GM12891 (cell line): Measurements from ENCODE around the gene AGAP2. TPM values are rescaled to one million over a fixed set of nuclear protein-coding genes. Genes with fewer than 3 reads are reported as not detected.

Experiments used
- DNase-seq: peaks from one replicate; pipeline ENCODE4 v3.0.0; 2011; ENCODE audit warnings: low spot score; ENCODE audit not compliant: insufficient read length
- FAIRE-seq: peaks from 2 replicates; lab custom pipeline; 2011; peaks lifted over from hg19 to GRCh38; lab: Jason Lieb, UNC
- PAX5 ChIP-seq: IDR thresholded peaks from 2 replicates; pipeline ENCODE4 v1.6.1; 2011; ENCODE audit warnings: low read length, moderate library complexity, mild to moderate bottlenecking; ENCODE audit not compliant: insufficient read depth, severe bottlenecking
- POLR2A ChIP-seq: IDR thresholded peaks from 2 replicates; pipeline ENCODE4 v1.6.1; 2011; ENCODE audit warnings: low read depth, low read length, control low read depth
- POLR2AphosphoS5 ChIP-seq: IDR thresholded peaks from 2 replicates; pipeline ENCODE4 v1.6.1; 2011; ENCODE audit warnings: low read depth, low read length, control low read depth
- POU2F2 ChIP-seq: IDR thresholded peaks from 2 replicates; pipeline ENCODE4 v1.6.1; 2011; ENCODE audit warnings: low read depth, mild to moderate bottlenecking, control low read depth, low read length, moderate library complexity
- SPI1 ChIP-seq: IDR thresholded peaks from 2 replicates; pipeline ENCODE4 v1.6.1; 2011; ENCODE audit warnings: low read depth, low read length, control low read depth
- TAF1 ChIP-seq: IDR thresholded peaks from 2 replicates; pipeline ENCODE4 v1.6.1; 2011; ENCODE audit warnings: low read depth, low read length, control low read depth
- polyA plus RNA-seq: library from polyadenylated mRNA; unstranded; fragments of >200 nt; gene quantifications from one replicate; pipeline ENCODE4 v1.2.1, GENCODE V29; 2012; ENCODE audit warnings: low read depth, missing spikeins, inconsistent platforms; ENCODE audit not compliant: missing spikeins

The AGAP2 gene
- polyA plus RNA-seq, result 6.3 TPM

DNA sequence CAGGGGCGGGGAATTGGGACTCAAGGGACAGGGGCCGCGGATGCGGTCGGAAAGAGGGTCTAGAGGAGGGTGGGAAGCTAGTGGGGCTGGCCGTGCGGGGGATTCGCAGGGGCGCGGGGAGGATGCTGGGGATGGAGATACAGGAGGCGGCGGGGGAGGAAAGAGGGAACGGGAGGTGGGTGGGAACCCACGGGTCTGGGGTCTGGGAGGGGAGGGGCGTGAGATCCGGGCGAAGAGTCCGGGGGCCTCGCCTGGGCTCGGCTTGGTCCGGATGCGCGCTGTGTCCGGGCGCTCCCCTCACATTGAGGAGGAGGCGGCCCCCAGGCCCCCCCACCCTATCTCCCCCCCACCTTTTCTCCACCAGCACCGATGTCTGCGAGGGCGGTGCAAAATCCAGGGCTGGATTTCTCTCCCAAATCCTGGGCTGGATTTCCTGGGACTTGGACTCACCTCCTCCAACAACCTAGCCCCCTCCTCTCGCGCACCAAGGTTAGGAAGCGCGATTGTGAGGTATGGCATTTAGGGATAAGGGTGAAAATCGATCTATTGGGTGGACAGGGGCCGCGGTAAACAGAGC, at the start of gene AGAP2:
TSS of gene AGAP2 (minus strand) at position 82 of the 577 bp plus-strand sequence. CDS start 496 bp downstream, outside the sequence.
- DNase-seq (no peak), FAIRE-seq (no peak)

DNA sequence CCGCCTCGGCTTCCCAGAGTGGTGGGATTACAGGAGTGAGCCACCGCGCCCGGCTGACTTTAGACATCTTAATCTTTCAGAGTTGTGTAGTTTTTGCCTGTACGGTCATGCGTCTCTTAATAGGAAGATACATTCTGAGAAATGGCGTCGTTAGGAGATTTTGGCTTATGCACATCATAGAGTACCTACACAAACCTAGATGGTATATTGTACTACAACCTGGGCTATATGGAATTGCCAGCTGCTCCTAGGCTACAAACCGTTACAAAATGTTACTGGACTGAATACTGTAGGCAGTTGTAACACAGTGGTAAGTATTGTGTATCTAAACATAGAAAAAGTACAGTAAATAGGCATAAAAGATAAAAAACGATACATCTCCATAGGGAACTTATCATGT, 45.3 kb upstream of the AGAP2 start:
- DNase-seq (no peak), FAIRE-seq (no peak)
- TF ChIP-seq POLR2AphosphoS5 (no peak), POU2F2 (no peak), POLR2A (no peak), TAF1 (no peak), PAX5 (no peak), SPI1 (no peak)

More for the DNA sequence above, at the start of gene AGAP2:
- TF ChIP-seq POLR2AphosphoS5 (no peak), POLR2A (no peak), TAF1 (no peak), PAX5 (no peak), SPI1 (no peak), POU2F2 (no peak)

DNA sequence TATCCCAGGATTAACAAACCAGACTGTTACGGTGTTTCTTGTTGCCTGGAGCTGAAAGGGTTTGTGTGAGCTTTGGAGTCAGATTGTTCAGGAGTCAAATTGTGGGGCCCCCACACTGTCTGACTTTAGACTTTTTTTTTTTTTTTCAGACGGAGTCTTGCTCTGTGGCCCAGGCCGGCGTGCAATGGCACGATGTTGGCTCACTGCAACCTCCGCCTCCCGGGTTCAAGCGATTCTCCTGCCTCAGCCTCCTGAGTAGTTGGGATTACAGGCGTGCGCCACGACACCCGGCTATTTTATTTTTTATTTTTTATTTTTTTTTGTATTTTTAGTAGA, 44.9 kb upstream of the AGAP2 start:
- FAIRE-seq, result no peak
- no peak for TF ChIP-seq PAX5
- TF ChIP-seq POU2F2, result no peak
- no peak for TF ChIP-seq TAF1
- no peak for TF ChIP-seq SPI1
- no peak for TF ChIP-seq POLR2AphosphoS5
- TF ChIP-seq POLR2A, result no peak
- no peak for DNase-seq

DNA sequence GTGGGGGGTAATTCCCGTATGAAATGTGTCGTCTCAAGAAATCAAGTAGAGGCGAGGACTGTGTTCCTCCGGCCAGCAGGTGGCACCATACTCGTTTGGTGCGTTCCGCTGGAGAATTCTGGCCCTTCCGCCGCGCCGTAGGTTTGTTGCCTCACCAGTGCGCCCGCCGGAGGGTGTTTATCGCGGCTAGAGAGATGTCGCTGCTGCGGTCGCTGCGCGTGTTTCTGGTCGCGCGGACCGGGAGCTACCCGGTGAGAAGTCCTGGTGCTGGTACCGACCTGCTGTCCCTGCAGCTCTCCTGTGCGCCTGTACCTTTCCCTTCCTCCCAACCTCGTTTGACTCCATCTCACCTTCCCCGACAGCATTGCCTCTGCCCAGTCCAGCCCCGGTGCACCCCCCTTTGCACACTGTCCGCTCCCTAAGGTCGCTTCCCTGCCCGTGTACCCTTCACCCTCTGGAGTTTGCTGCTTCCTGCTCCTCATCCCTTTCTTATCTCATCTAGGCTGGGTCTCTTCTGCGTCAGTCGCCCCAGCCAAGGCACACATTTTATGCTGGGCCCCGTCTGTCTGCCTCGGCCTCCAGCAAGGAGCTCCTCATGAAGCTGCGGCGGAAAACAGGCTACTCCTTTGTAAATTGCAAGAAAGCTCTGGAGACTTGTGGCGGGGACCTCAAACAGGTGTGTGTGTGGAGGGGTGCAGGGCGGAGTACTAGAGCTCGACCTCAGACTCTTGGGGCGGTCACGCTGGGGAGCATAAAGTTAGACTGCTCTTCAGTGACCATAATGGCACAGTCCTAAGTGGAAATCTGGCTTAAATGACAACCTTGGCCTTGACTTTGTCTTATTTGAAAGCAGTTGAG, 44.3 kb upstream of the AGAP2 start, which contains the start of gene TSFM:
TSS of gene TSFM (plus strand) at position 180 of the 858 bp plus-strand sequence. CDS start at position 195, 15 bp downstream.
- peak; percentile 95 for FAIRE-seq
- TF ChIP-seq TAF1 (peak; percentile 72), POLR2A (peak; percentile 90), POLR2AphosphoS5 (peak; percentile 93), POU2F2 (peak; percentile 85), PAX5 (peak; percentile 63), SPI1 (0 out of 2 replicates have a peak, but pooled peaks have one; percentile 6)
- peak; percentile 74 for DNase-seq

DNA sequence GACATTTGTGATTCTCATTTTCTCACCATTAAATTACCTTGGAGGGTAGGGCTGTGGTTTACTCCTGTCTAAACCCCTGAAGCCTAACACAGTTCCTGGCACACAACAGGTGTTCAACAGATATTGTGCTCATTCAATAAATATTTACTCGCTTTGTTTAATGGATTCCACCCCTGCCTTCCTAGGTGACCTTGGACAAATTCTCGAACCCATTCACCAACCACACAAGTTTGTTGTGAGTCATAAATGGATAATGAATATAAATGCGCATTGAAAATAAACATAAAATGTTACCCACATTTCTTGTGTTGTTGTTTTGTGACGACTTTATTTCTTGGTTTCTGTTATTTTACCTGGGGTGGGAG, 43.7 kb upstream of the AGAP2 start:
- no peak for TF ChIP-seq PAX5
- TF ChIP-seq POLR2A, result no peak
- TF ChIP-seq TAF1, result no peak
- no peak for TF ChIP-seq POU2F2
- TF ChIP-seq POLR2AphosphoS5, result no peak
- TF ChIP-seq SPI1, result no peak
- DNase-seq (no peak), FAIRE-seq (no peak)

DNA sequence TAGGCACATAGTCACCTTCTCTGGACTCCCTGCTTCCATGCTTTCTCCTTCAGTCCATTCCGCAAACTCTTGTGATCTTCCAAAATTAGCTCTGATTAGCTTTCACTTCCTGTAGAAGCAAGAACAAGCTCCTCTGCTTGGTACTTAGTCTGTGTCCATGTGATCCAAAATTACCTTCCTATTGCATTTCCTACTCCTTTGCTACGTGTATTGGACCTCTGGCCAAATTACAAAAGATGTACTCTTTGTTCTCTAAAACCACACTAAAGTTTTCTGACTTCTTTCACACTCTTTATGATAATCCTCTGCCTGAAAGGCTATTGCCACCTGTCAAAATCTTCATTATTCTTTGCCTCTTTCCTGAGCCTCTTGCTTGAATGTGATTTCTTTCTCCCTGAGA, 43.3 kb upstream of the AGAP2 start:
- TF ChIP-seq POLR2A (no peak), SPI1 (no peak), POU2F2 (no peak), PAX5 (no peak), TAF1 (no peak), POLR2AphosphoS5 (no peak)
- FAIRE-seq (no peak), DNase-seq (no peak)

DNA sequence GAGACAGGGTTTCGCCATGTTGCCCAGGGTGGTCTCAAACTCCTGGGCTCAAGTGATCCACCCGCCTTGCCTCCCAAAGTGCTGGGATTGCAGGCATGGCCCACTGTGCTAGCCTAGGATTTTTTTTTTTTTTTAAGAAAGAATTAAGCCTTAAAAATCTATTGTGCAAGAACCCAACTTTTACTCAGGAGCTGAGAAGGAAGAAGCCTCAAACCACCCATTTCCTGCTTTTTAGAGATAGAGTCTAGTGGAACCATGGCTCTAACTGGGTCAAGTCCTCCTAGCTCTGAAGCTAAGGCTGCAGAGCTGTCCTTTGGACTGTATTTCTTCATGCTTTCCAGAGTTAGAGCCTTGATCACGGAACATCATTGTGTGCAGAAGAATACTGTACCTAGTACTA, 42.7 kb upstream of the AGAP2 start:
- FAIRE-seq (no peak), DNase-seq (no peak)
- no peak for TF ChIP-seq POLR2A
- TF ChIP-seq SPI1, result no peak
- TF ChIP-seq PAX5, result no peak
- TF ChIP-seq TAF1, result no peak
- TF ChIP-seq POLR2AphosphoS5, result no peak
- TF ChIP-seq POU2F2, result no peak

DNA sequence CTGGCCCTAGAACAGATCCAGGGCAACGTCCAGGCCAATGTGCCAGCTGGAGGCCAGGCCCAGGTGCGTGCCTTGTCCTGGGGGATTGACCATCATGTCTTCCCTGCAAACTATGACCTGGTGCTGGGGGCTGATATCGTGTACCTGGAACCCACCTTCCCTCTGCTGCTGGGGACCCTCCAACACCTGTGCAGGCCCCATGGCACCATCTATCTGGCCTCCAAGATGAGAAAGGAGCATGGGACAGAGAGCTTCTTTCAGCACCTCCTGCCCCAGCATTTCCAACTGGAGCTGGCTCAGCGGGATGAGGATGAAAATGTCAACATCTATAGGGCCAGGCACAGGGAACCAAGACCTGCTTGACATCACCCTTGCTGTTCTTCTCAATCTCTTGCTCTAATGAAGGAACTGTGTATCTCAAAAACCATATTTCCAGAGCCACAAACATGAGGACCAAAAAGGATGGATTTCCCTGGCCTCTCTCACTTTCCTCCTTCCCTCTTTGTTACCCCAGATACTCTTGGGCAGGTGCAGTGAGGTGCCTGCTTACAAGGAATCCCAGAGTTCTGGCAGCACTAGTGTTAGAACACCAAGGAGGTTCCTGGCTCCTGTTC, 41.8 kb upstream of the AGAP2 start:
- DNase-seq, result no peak
- no peak for TF ChIP-seq POU2F2
- FAIRE-seq, result no peak

DNA sequence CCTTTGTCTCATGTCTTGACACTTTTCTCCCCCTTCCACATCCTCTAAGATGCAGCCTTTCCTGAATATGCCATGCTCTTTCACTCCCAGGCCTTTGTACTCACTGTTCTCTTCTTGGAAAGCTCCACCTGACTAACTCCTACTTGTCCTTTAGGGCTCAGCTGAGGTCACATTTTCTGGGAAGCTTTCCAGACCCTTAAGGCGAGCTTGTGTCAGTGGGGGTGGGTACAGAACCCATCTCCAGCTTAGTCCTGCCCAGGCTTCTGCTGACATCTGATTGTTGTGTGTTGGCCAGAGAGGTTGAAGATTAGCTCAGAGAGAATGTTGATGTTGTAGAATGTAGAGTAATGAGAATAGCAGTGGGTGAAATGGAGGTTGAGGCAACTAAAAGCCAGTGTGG, 41.2 kb upstream of the AGAP2 start:
- TF ChIP-seq TAF1 (no peak), POU2F2 (no peak), POLR2AphosphoS5 (no peak), PAX5 (no peak)
- DNase-seq (no peak), FAIRE-seq (no peak)
